GM18498 (cell line): ENCODE measurements around the gene FGFBP3.

Experiments used
- ATAC-seq: cut with Tn5 transposase; IDR thresholded peaks from one replicate; pipeline ENCODE4 v1.9.1; 2021; ENCODE audit warnings: mild to moderate bottlenecking, moderate library complexity; ENCODE audit not compliant: unreplicated experiment

FGFBP3 gene

DNA sequence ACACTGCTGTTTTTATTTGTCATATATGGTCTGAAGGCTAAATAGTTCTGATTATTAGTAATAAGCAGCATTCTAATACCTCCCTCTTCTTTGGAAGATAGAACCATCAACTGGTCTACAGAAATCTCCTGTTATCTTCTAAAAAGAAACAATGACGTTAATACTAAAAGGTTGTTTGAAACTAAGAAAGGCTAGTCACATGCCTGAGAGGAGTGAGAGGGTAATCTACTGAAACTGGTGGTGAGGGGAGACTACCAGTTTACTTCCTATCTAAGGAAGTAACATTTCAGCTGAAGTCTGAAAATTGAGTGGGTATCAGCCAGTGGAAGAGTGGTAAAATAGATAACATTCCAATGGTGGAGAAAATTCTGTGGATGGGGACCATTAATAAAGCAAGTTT lies 48.4 kb downstream of the FGFBP3 start:
- ATAC-seq: no peak

DNA sequence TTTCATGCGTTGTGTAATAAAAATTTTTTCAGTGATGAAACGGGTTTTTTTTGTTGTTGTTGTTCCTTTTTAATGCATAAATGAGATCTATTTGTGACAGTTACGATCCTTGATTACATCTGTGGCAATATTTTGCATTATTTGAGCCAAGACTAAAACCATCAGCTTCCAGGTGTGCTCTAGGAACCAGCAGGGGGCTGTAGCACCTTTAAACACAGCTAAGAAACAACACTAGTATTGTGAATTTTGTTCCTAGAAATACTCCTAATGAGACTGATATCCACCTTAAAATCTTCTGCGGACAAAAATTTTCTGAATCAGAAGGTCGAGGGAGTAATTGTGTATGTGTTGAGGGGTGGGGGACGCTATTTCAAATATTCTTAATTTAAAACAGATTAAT lies 52.6 kb downstream of the FGFBP3 start:
- no peak for ATAC-seq
